Measurements from ENCODE around the gene CABP4. TPM values are rescaled to one million over a fixed set of nuclear protein-coding genes. Genes with fewer than 3 reads are reported as not detected.

The CABP4 gene
- total RNA-seq, 1 experiment from 2014 or later: not detected

DNA sequence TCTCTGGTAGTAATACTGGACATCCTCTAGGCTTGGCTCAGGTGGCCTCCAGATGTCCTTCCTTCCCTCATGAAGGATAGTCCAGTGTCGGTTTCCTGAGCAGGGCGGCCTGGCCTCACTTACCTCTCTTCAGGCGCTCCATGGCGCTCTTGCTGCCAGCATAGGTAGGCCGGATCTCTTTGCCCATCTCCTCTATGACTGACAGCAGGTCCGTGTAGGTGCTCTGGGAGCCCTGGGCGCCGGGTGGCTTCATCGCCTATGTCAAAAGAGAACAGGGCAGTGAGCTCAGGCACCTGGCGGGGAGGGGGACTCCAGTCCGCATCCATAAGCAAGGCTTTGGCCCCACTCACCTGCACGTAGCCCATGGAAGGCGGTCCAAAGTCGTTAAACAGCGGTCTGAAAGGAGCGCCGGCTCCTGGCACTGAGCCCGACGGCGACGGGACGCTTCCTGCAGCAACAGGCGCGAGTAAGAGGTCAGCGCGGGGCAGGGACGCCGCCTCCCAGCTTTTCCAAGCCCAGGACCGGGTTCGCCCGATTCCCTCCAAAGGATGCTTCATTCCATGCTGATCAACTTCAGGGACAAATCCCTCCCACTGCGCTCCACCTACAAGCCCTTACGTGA, 52.2 kb downstream of the CABP4 start:
- BruUV-seq (replicated peaks): TSS peak; percentile 81
- no peaks in the 10 kb centered on the region for H3K27me3 Mint-ChIP-seq (ENCODE audit: insufficient read depth, unreplicated experiment)
- Histone ChIP-seq H3K4me3 (ENCODE audit: low read depth, low read length) (peak overlapping the region; percentile 66), H3K4me1 (peaks cover 62% of the 10 kb centered on the region), H3K27me3 (replicated peaks; ENCODE audit: control insufficient read depth, insufficient read depth, low read length) (no peaks in the 10 kb centered on the region), H3K36me3 (ENCODE audit: control insufficient read depth, insufficient read depth, low read length) (no peaks in the 10 kb centered on the region), H3K9me3 (no peaks in the 10 kb centered on the region)
- peaks cover 56% of the 10 kb centered on the region for H3K4me1 Mint-ChIP-seq (ENCODE audit: low read depth, unreplicated experiment)
- H3K9me3 Mint-ChIP-seq (ENCODE audit: unreplicated experiment): no peaks in the 10 kb centered on the region
- TF ChIP-seq, protein P1, sequence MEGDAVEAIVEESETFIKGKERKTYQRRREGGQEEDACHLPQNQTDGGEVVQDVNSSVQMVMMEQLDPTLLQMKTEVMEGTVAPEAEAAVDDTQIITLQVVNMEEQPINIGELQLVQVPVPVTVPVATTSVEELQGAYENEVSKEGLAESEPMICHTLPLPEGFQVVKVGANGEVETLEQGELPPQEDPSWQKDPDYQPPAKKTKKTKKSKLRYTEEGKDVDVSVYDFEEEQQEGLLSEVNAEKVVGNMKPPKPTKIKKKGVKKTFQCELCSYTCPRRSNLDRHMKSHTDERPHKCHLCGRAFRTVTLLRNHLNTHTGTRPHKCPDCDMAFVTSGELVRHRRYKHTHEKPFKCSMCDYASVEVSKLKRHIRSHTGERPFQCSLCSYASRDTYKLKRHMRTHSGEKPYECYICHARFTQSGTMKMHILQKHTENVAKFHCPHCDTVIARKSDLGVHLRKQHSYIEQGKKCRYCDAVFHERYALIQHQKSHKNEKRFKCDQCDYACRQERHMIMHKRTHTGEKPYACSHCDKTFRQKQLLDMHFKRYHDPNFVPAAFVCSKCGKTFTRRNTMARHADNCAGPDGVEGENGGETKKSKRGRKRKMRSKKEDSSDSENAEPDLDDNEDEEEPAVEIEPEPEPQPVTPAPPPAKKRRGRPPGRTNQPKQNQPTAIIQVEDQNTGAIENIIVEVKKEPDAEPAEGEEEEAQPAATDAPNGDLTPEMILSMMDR (IDR thresholded peaks at IDR 0.05; ENCODE audit: insufficient read depth in 1 of 2, low read depth in 1 of 2, low read length in 1 of 2, severe bottlenecking in 1 of 2, unreplicated experiment in 1 of 2): no peak
- intact Hi-C loops (cut with micrococcal nuclease; ENCODE audit: unreplicated experiment): loop anchor here (5.0 to 10.0 kb wide), 4 partner anchors 65 to 393 kb away; partner anchors contain the start of genes CORO1B, KDM2A, PPP1CA and TBC1D10C
- peak overlapping the region; percentile 100 for H3K27ac Mint-ChIP-seq (ENCODE audit: unreplicated experiment)
- peak overlapping the region; percentile 99 for H3K4me3 Mint-ChIP-seq (ENCODE audit: unreplicated experiment)
- ChIA-PET POLR2A (interaction anchor here (0.5 kb wide), 1 partner anchor 87 kb away, joined by 5 read pairs; no protein-coding TSS in a partner anchor), CTCF (no interaction called here)
- peaks cover 58% of the 10 kb centered on the region for H3K36me3 Mint-ChIP-seq (ENCODE audit: insufficient read depth, unreplicated experiment)
- DNase-seq: no peak

DNA sequence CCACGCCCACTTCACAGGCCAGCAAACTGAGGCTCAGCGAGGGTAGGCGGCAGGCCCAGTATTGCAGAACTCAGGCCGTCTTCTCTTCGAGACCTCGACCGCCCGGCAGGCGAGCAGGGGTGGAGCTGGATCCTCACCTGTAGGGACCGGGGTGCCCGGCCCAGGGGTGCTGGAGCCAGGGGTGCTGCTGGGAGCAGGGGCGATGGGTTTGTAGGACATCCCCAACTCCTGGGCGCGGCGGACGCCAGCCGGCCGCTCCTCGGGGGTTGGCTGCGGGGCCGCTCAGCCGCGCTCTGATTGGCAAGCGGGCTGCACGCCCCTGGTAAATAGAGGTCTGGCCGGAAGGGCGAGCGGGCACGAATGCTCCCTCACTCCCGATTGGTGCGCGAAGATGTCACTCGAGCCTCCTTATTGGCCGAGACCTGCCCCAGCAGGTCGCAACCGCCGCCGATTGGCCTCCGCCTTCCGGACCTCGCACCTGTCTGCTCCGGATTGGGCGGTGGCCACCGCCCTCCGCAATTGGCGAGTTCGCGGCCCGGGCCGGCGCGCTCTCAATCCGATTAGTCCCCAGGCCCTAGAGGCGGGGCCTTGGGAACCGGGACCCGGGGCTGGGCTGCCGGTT, 52.8 kb downstream of the CABP4 start, which contains the start of gene CDK2AP2:
TSS of gene CDK2AP2 (minus strand) at position 299 of the 622 bp plus-strand sequence. CDS start at position 219, 80 bp downstream.
- no peaks in the 10 kb centered on the region for H3K9me3 ChIP-seq
- CTCF ChIA-PET: no interaction called here
- Mint-ChIP-seq H3K4me1 (ENCODE audit: low read depth, unreplicated experiment) (peaks cover 52% of the 10 kb centered on the region), H3K36me3 (ENCODE audit: insufficient read depth, unreplicated experiment) (peaks cover 58% of the 10 kb centered on the region), H3K4me3 (ENCODE audit: unreplicated experiment) (peak within 1 kb of the TSS; percentile 99), H3K27me3 (ENCODE audit: insufficient read depth, unreplicated experiment) (no peaks in the 10 kb centered on the region), H3K9me3 (ENCODE audit: unreplicated experiment) (no peaks in the 10 kb centered on the region), H3K27ac (ENCODE audit: unreplicated experiment) (peak within 1 kb of the TSS; percentile 100)
- H3K4me1 ChIP-seq: peaks cover 63% of the 10 kb centered on the region
- intact Hi-C loops (cut with micrococcal nuclease; ENCODE audit: unreplicated experiment): loop anchor here (1.0 to 10.0 kb wide), 9 partner anchors 25 to 393 kb away; partner anchors contain the start of genes AIP, CORO1B, KDM2A and NDUFV1
- TF ChIP-seq, protein P1 (IDR thresholded peaks at IDR 0.05; ENCODE audit: insufficient read depth in 1 of 2, low read depth in 1 of 2, low read length in 1 of 2, severe bottlenecking in 1 of 2, unreplicated experiment in 1 of 2): peak in 1 of 2 experiments; percentile 6
- no TSS peak for BruUV-seq (replicated peaks)
- POLR2A ChIA-PET: interaction anchor here (0.5 kb wide), 1 partner anchor 88 kb away, joined by 5 read pairs; no protein-coding TSS in a partner anchor
- peak; percentile 100 for DNase-seq
- no peaks in the 10 kb centered on the region for H3K36me3 ChIP-seq (ENCODE audit: control insufficient read depth, insufficient read depth, low read length)
- peak within 1 kb of the TSS; percentile 74 for H3K4me3 ChIP-seq (ENCODE audit: low read depth, low read length)
- no peaks in the 10 kb centered on the region for H3K27me3 ChIP-seq (replicated peaks; ENCODE audit: control insufficient read depth, insufficient read depth, low read length)

DNA sequence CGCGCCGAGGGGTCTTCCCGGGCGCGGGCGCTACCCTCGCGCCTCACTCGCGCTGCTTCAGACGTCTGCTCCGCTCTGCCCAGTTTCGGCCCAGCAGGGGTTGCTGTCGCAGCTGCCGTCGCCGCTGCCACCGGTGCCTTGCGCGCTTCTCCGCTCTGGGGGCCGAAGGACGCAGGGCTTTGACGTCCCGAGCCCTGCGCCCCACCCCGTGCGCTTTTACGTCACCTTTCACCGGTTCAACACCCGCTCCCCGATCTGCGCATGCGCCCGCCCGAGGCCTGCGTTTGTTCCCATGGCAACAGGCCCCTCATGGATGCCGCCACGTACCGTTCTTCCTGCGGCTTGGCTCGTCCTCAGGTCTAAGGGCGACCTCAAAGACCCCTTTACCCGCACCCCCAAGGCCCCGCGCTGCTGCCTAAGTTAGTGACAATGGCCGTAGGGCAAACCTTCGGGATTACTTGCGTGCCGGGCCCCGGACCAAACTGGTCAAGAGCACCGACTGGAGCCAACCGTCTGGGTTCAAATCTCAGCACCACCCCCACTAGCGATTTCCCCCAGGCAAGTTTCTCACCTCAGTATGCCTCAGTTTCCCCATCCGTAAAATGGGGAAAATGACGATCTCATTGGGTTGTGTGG, 53.5 kb downstream of the CABP4 start:
- Histone ChIP-seq H3K36me3 (ENCODE audit: control insufficient read depth, insufficient read depth, low read length) (no peaks in the 10 kb centered on the region), H3K4me3 (ENCODE audit: low read depth, low read length) (peak overlapping the region; percentile 74), H3K9me3 (no peaks in the 10 kb centered on the region), H3K27me3 (replicated peaks; ENCODE audit: control insufficient read depth, insufficient read depth, low read length) (no peaks in the 10 kb centered on the region), H3K4me1 (peaks cover 63% of the 10 kb centered on the region)
- Mint-ChIP-seq H3K27ac (ENCODE audit: unreplicated experiment) (peak overlapping the region; percentile 100), H3K4me1 (ENCODE audit: low read depth, unreplicated experiment) (peaks cover 50% of the 10 kb centered on the region), H3K9me3 (ENCODE audit: unreplicated experiment) (no peaks in the 10 kb centered on the region), H3K36me3 (ENCODE audit: insufficient read depth, unreplicated experiment) (peaks cover 58% of the 10 kb centered on the region), H3K27me3 (ENCODE audit: insufficient read depth, unreplicated experiment) (no peaks in the 10 kb centered on the region), H3K4me3 (ENCODE audit: unreplicated experiment) (peak overlapping the region; percentile 99)
- no TSS peak for BruUV-seq (replicated peaks)
- DNase-seq: peak; percentile 100
- ChIA-PET CTCF (no interaction called here), POLR2A (no interaction called here)
- intact Hi-C loops (cut with micrococcal nuclease; ENCODE audit: unreplicated experiment): loop anchor here (1.0 to 10.0 kb wide), 9 partner anchors 25 to 394 kb away; partner anchors contain the start of genes AIP, CORO1B, KDM2A and NDUFV1
- TF ChIP-seq, protein P1 (IDR thresholded peaks at IDR 0.05; ENCODE audit: insufficient read depth in 1 of 2, low read depth in 1 of 2, low read length in 1 of 2, severe bottlenecking in 1 of 2, unreplicated experiment in 1 of 2): no peak
